RPMI8226 (cell line): ENCODE data around the gene MLN.
A peak's percentile ranks its signal among the peaks of the same experiment; 100 is the strongest.

Experiments
- DNase-seq: peaks from one replicate; pipeline ENCODE4 v3.0.0-alpha.2; 2015

The MLN gene

DNA sequence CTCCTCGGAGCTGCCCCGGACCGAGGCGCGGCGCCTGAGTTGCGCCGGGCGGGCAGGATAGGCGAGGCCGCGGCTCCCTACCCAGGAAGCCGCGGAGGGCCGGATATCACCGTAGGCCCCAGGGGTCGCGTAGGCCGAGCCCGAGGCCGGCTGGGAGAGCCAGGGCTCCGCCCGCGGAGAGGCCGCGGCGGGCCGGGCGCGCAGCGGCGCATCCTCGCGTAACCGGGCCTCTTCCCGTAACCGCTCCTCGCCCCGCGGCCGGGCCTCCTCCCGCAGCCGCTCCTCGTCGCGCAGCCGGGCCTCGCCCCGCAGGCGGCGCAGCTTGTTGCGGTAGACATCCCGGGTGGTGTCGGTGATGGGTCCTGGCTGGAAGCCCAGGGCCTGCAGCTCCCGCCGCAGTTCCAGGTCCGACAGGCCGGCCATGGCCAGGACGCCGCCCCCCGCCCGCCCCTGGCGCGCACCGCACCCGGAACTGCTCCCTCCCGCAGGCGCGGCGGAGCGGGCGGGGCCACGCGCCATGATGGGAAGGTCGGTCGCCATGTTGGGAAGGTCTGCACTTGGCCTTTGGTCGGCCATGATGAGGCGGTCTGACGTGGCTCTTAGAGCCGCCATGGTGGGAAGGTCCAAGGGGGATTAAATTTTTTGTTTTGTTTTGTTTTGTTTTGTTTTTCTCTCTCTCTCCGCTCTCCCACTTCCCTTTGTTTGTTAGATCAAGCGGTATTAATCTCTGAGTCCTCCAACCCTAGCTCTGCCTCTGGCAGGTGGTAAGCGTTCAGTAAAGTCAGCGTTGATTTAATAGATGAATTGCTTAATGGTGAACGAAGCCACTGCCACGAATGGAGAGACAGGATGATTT lies 14.9 kb downstream of the MLN start, which contains the start of gene LEMD2:
Gene LEMD2 (minus strand): TSS at position 437 of the 856 bp plus-strand sequence. CDS start 14 bp downstream, at position 423.
- DNase-seq = peak; percentile 91

DNA sequence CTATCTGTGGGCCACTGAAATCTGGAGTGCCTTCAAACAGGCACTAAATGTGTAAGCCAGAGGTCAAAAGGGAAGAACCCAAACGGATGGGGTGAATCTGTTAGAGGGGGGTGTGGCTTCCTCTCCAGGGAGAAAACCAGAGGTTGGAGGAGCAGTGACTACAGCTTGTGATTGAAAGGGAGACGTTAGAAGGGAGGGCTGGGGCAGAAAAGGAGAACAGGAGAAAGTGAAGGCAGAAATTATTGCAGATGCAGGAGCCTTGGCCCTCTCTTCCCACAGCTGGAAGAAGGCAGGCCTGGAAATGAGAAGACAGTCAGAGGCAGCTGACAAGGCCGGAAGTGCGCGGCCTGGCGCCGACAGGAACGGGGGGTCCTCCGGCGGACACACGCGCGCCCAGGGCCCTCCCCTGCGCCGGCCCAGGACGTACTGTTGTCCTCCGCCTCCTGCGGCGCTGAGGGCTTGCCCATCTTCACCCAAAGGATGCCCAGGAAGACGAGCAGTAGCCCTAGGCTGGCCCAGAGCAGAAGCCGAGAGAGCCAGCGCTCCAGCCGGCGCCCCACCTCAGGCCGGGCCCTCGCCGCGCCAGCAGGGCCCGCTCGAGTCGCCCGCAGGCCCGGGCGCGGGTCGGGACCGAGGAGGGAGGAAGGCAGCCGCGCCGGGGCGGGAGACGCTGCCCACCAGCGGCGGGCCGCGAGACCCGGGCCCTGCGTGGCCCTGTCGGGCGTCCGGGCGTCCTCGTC lies 15.7 kb downstream of the MLN start:
- DNase-seq = peak; percentile 71

DNA sequence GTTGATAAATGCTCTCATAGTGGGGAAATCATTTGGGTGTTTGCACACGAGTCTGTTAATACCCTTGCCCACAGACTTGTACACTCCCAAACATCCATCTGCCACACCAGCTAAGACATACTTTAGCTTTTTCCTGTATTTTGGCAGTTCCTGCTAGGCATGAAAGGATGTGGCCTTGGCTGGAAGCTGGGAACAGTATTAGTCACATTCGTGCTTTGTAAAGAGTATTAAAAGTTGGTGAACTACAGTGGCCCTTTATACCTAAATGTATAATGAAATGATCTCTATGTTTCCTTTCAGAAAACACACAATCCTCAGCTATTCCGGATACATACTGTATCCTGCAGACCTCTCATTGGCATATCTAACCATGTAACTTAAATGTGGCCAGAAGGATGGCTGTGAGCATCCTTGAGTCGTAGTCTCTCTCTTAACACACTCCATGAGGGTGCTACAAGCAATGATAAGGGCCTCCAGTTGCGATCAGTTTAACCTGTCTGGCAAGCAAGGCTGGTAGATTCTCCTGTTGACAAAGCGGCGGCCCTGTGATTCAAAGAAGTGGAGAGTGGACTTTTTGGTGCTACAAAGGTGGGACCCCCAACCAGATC lies 16.4 kb downstream of the MLN start:
- no peak for DNase-seq

DNA sequence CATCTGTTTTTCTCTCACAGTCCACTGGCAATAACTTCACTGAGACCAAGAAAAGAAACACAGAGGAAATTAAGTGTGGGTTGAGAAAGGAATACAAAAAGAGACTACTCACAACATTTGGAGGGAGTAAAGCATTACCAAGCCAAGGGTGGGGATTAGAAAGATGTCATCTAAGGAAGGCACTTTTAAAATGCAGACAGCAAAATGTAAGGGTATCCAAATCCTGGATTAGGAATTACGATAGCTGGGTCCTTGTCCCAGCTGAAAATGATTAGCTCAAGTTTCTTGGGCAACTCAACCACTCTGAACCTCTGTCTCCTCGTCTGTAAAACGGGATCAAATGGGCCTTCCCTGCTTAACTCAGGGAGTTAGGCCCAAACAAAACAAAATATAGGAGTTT lies 17.1 kb downstream of the MLN start:
- DNase-seq = no peak

DNA sequence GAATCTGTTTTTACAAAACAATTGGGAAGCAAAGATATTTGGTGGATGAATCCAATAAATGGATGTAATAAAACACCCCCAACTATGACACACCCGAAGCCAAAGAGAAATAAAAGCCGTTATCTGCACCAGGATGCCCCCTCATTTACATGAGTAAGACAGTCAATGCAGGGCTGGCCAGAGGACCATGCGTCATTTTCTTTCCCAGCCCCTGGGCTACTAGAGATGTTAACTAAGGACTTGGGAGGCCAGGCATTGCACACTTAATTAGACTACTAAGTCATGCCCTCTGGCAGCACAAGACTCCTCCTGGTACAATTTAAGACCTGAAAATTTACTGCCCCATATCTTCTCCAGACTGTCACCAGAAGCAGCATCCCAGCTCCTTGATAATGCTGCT lies 18.0 kb downstream of the MLN start:
- no peak for DNase-seq

DNA sequence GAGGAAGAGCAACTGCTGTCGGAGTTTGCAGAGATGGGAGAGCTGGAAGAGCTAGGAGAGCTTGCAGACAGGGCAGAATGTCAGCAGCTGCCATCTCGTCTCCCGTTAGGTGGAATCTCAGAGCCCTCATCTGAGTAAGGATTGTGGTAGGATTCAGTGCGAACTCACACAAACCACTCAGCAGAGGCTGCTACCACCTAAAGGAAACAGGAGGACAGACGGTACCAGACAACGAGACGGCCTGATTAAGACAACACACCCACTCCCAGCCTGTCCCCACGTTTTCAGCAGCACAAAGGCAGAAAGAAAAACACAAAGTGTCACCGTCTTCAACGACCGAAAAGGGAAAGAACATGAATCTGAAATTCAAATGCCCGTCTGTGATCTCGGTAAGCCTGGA lies 19.0 kb downstream of the MLN start:
- no peak for DNase-seq

DNA sequence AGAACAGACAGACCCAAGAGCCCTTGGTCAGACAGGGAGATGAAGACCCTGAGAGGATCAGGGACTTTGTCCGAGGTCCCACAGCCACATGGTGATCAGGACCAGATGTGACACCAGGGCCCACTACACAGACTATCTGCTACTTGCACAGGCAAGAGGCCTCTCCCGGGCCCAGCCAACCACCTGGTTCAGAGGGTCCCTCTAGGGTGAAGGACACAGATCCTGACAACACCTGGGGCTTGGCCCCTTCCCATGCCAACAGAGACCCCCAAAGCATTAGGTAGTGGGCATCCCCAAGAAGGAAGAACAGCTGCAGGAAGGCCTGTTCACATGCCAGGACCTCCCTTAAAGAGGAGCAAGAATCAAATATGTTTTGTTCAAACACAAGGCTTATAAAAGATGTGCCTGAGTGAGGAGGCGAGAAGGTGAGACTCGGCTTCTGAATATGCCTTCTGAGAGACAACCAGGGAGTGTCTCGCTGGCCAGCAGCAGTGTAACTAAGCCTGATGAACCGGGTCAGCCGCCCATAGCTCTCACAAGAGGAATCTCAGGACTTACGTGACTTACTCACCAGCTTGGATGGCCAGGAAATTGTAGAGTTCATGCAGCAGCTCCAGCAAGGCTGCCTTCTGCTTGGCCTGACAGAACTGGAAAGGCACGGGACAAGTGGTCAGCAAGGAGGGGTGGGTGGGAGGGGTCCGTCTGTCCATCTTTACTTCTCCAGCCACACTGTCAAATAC lies 19.9 kb downstream of the MLN start:
- DNase-seq = no peak

DNA sequence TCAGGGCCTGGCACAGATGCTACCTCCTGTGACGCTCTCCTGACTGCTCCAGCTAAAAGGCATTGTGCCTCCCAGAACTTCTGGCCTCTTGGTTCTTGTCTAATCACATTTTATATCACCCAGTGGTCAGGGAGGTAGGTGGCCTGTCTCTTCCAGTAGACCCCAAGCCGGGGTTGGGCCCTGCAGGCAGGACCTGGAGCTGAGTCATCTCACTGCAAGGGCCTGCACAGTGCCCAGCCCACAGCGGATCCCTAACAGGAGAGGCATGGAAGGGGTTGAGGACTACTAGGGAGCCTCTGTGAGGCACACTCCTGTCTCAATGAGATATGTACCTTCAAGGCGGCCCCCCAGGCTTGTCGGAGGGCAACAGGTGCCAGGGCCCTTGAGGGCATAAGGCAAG lies 21.2 kb downstream of the MLN start:
- no peak for DNase-seq

DNA sequence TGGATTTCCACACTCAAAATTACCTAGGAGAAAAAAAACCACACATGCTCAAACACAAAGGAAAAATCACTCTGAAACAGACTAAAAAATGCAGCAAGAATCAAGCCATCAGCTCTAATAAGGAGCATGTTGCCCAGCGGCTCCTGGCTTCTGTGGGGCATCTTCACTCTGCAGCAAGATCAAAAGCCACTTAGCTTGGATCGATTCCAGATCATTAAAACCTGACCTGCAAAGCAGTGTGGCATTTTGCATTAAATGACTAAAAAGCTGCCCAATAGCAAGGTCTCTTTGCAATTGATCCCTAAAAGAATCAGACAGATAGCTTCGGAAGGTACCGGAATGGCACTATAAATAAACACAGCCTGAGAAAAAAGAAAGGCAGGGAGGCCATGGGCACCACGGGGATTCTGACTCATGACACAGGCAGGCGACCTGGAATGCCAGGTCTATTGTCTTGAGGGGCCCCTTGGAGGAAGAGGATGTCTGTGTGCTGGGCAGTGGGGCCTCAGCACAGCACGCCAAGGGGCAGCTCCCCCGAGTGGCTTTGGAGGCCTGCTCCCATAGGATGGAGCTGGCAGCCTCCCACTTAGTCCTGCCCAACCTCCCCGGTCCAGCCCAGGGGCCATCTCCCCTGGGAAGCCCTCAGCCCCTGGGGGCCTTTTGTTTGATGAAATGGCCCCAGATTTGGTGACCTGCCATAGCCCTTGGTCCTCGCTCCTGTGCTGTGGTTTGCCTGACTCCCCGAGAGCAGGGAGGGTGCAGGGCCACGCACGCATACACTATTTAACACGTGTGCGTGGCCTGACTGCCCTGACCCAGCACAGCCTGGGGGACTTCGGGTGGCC lies 22.4 kb downstream of the MLN start:
- DNase-seq = no peak

DNA sequence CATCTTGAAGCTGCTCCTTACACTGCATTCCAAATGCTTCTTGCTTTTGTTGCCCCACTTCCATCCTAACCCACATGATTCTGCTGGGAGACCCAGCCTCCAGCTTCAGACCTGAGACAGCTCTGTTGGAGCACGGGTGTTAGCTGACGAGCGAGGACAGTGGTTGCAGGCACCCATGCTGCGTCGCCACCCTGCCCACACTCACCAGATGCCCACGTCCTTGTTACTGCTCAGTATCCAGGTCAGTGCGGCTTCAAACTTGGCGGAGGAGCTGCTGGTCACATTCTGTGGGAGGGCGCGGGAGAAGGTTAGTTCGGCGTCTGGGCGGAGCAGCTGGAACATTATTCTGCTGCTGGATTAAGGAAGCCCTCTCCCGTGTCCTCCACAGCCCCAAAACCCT lies 23.9 kb downstream of the MLN start:
- DNase-seq = no peak

DNA sequence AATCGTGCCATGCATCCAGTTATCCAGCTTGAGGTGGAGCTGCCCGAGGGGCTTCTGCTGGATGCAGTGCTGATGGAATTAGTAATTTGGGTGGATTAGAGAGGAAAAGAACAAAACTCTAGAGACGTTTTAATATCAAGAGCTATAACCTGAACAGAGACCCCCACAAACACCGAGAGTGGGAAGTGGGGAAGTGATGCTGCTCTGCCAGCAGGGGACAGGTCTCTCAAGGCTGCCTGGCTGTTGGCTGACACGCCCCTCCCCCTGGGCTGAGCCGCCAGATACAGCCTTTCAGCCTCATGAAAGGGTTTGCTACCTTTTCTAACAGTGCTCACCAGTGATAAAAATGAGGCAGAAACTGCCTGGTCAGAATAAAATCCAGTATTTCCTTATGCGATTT lies 24.5 kb downstream of the MLN start:
- DNase-seq = no peak

DNA sequence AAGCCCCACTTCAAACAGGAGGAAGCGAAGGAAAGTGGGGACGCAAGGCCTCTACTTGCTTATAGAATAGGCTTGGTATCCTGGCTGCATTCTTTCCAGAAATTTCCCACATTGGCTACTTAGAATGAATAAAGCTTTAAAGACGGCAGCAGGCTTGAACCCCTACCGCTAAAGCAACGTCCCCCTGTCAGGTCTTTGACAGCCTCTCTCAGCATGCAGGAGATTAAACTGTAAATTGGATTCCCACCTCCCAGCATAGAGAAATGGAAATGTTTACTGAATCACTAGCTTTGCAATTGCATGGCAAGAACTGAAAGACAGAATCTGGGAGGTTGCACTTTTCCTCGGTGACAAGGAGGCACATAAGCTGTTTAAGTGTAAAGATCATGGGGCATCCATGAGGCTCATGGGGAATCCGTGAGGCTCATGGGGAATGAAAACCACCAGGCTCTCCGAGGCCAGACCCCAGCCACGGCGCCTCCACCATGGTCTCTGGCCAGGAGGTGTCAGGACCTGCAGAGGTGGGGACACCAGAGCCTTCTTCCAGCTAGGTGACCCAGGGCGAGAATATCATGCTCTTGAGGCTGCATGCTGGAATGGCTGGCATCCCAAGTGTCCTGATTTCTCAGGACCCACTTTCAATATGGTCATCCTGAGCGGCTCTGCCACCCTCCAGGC lies 25.2 kb downstream of the MLN start:
- no peak for DNase-seq

DNA sequence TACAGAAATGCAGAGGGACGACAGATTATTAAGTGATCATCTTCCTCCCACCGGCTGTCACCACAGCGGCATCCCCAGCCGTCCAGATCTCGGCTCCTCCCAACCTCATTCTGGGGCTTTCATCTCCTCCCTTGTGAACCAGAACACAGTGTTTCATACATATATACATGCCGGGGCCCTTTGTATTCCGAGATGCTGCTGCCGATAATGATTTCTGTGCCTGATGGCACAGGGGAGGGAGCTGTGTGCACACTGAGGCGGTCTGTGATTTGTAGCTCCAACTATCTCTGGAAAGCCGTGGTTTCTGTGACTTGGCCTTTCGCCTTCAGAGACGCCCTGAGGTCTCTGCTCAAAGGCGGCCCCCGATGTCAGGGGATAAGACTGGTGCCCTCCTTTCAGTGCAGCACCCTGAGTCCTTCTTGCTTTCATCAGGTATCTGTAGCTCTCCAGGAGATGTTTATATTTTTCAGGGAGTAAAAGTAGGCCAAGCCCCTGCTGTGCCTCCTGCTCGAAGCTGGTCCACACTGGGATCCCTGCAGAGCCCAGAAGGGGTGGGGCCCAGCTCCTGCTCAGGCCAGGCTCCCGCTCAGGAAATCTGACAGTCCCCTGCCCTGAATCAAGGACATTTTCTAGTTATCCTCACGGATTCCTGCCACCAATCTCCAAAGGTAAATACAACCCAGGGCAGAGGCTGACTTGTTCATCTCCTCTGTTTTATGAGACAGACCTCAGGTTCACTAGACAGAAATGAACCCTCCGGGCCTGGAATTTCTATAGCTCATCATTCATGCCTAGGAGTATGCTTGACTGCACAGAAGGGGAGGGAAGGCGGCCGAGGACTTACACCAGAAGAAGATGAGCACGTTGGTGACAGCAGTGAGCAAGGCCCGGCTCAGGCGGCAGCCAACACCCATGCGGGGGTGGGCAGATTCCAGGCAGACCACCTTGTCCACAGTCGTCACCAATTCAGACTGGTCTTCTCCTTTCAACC lies 26.1 kb downstream of the MLN start:
- DNase-seq = no peak

DNA sequence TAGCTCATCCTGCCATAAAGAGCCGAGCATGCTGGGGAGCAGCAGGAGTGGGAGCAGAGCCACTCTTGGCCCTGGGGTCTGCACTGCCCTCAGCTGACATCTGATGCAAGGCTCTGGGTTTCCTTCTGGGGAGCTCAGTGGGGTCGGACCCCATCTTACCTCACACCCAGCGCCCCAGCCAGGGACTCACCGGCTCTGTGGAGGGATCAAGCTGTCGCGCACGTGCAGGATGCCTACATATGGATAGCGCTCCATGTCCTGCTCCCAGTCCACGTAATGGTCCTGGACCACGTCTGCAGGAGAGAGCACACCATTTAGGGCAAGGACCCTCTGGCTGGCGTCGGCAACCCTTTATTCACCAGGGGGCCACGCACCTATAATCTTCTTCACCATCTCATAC lies 27.0 kb downstream of the MLN start:
- no peak for DNase-seq

DNA sequence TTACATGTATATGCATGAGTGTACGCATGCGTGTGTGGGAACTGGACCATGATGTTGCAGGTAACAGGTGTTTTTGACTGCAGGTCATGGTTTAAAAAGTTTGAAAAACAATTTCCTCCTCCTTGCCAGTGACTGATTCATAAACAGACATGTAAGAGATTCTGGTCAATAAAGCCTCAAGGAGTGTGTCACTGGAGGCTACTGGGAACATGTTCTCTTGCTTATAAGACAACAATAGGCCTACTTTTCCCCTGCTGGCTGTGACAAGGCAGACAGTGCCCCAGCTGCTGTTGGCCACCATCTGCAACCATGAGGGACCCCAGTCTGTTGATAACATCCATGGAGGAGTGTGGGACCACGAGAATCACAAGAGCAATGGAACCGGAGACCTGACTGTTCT lies 27.6 kb downstream of the MLN start:
- no peak for DNase-seq

DNA sequence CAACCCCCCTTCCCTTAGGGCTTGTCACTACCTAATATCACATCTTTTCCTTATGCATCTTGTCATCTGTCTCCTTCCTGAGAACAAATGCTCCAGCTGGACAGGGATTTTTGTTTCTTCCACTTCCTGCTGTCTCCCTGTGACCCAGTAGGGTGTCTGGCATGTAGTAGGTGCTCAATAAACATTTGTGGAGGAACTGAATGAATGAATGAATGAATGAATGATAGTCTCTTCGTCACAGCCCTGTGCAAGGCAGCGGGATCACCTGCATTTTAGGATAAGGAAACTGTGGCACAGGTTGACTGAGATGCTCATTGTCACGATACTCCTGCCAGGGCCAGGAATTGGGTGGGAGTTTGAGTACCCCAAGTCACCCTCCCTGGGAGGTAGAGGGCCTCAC lies 29.0 kb downstream of the MLN start:
- no peak for DNase-seq

DNA sequence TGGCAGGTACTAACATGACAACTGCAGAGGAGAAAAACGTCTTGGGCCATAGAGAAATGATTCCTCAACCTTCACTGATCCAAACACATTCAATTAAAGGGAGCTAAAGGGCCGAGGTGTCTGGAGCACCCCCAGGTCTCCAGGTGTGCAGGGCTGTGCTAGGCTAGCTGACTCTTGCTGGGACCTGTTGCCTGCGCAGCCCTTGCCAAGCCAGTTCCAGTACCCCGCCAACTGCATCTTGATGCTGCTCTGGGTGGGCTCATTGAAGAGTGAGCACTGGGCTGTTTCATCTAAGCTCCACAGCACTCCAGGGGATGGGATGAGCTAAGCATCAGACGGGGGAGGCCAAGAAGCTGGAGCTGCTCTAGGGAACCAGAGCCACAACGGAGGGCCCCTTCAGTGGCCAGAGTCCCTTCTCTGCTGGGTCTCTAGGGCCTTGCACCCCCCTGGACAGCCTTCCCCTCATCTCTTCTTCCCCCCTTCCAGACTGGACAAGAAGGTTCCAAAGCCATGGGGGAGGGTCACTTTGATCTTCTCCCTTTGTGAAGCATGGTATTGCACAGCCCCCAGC lies 30.8 kb downstream of the MLN start:
- no peak for DNase-seq

DNA sequence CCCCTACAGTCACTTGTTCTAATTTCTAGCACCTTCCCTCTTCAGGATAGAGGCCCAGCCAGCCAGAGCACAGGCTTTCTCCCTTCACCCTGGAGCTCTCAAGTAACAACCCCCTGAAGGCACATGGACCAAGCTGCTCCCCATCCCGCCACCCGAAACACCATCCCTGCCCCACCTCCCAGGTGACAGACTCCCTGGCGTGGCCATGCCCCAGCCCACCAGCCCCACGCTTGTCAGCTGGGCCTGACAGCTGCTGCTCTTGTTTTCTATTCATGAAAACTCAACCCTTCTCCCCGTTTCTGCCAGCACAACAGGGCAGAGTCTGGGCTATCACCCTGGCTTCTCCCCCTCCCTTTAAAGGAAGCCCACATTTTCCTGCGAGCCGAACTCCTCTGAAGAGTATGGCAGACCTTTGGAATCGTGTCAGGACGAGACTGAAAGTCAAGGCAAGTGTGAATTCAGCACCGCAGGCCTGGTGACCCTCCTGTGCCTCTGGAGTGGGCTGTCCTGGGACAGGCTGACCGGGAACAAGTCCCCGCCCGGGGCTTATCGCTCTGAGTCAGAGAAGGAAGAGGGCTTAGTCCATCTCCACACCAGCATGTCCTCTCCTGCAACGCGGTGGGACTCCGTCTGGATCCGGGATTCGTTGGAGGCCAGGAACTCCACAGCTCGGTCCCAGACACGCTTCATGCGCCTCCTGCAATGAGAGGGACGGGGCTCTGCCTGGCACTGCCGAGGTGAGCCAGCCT lies 31.5 kb downstream of the MLN start:
- no peak for DNase-seq
